PC-3 (cell line): ENCODE data around the gene WDR33. TPM values are rescaled to one million over a fixed set of nuclear protein-coding genes. Genes with fewer than 3 reads are reported as not detected.
A peak's percentile ranks its signal among the peaks of the same experiment; 100 is the strongest.

Source experiments
- ATAC-seq: fragments of 200-7000 bp; cut with Tn5 transposase; 2 replicates; pipeline ENCODE4 v1.9.1; 2020; ENCODE audit warnings: mild to moderate bottlenecking, moderate library complexity
- BruUV-seq: library from RNA; stranded (reverse); fragments of 400-500 nt; replicated peaks from 2 replicates; lab custom pipeline; 2021; lab: Mats Ljungman, UMichigan
- CTCF ChIA-PET: fragments of 300-600 bp; sonication (Branson Sonifier 250); formaldehyde crosslinking; loops from one replicate; lab custom pipeline; 2022; ENCODE audit warnings: antibody characterized with exemption; lab: Charles Lee
- POLR2A ChIA-PET: fragments of 300-600 bp; sonication (Branson Sonifier 250); formaldehyde crosslinking; loops from one replicate; lab custom pipeline; 2022; ENCODE audit warnings: antibody characterized with exemption; ENCODE audit not compliant: unreplicated experiment; lab: Charles Lee
- DNase-seq: peaks from one replicate; pipeline ENCODE4 v3.0.0-alpha.2; 2015
- H2AFZ ChIP-seq: fragments of 300-600 bp; sonication (generic); 2 replicates; pipeline ENCODE4 v1.6.0; 2016; ENCODE audit warnings: antibody characterized with exemption, low read length
- H3F3A ChIP-seq: fragments of 300-600 bp; sonication (generic); one replicate; pipeline ENCODE4 v1.6.0; 2017; ENCODE audit warnings: antibody characterized with exemption, low read length, control low read depth, mild to moderate bottlenecking; ENCODE audit not compliant: unreplicated experiment
- H3K27ac ChIP-seq: fragments of 300-600 bp; sonication (generic); 2 replicates; pipeline ENCODE4 v1.5.1; 2016; ENCODE audit warnings: mild to moderate bottlenecking, low read length
- H3K27me3 ChIP-seq: fragments of 300-600 bp; sonication (generic); 2 replicates; pipeline ENCODE4 v1.6.1; 2016; ENCODE audit warnings: low read length, mixed read lengths
- H3K36me3 ChIP-seq: fragments of 300-600 bp; sonication (generic); 2 replicates; pipeline ENCODE4 v1.6.1; 2016; ENCODE audit warnings: low read depth, mixed run types, low read length, mixed read lengths
- H3K4me1 ChIP-seq: fragments of 300-600 bp; sonication (generic); 2 replicates; pipeline ENCODE4 v1.5.1; 2016; ENCODE audit warnings: low read length; ENCODE audit not compliant: insufficient read depth
- H3K4me2 ChIP-seq: fragments of 300-600 bp; sonication (generic); 2 replicates; pipeline ENCODE4 v1.6.0; 2016; ENCODE audit warnings: low read length
- H3K4me3 ChIP-seq: fragments of 300-600 bp; sonication (generic); 2 replicates; pipeline ENCODE4 v1.5.1; 2016; ENCODE audit warnings: mild to moderate bottlenecking, low read length, mixed read lengths
- H3K79me2 ChIP-seq: fragments of 300-600 bp; sonication (generic); 2 replicates; pipeline ENCODE4 v1.6.1; 2017; ENCODE audit warnings: low read length, mixed read lengths
- H3K9ac ChIP-seq: fragments of 300-600 bp; sonication (generic); 2 replicates; pipeline ENCODE4 v1.6.0; 2016; ENCODE audit warnings: mild to moderate bottlenecking, low read length
- H3K9me2 ChIP-seq: fragments of 300-600 bp; sonication (generic); replicated peaks from 2 replicates; pipeline ENCODE4 v1.6.1; 2016; ENCODE audit warnings: mixed run types, low read length, mixed read lengths
- H3K9me3 ChIP-seq: fragments of 300-600 bp; sonication (generic); 2 replicates; pipeline ENCODE4 v1.6.1; 2016; ENCODE audit warnings: low read length, mixed read lengths
- H4K20me1 ChIP-seq: fragments of 300-600 bp; sonication (generic); 2 replicates; pipeline ENCODE4 v1.6.1; 2016; ENCODE audit warnings: low read length, mixed read lengths
- EZH2 ChIP-seq: fragments of 300-600 bp; sonication (generic); IDR thresholded peaks from one replicate; pipeline ENCODE4 v1.6.1; 2017; ENCODE audit warnings: antibody characterized with exemption, mild to moderate bottlenecking, low read length; ENCODE audit not compliant: unreplicated experiment
- EZH2phosphoT487 ChIP-seq: fragments of 300-600 bp; sonication (generic); IDR thresholded peaks from 2 replicates; pipeline ENCODE4 v1.6.1; 2018; ENCODE audit warnings: mild to moderate bottlenecking, antibody characterized with exemption, low read length, borderline replicate concordance
- intact Hi-C: fragments of 100-400 bp; cut with micrococcal nuclease; formaldehyde crosslinking; loops from 2 replicates; pipeline ENCODE4 v1.9.0; 2023
- total RNA-seq: library from RNA; depleted of rRNA; stranded (reverse); fragments of >200 nt; gene quantifications from 2 replicates; pipeline ENCODE4 v1.2.3, GENCODE V29; 2014
- TF ChIP-seq, protein P1 (sequence below): fragments of 300-600 bp; sonication (generic); conservative IDR thresholded peaks from 2 replicates; pipeline ENCODE4 v1.5.1; 2017; ENCODE audit warnings: antibody characterized with exemption, low read depth, mild to moderate bottlenecking, low read length

WDR33 gene
- total RNA-seq, 1 experiment from 2014 or later: 31.7 TPM

DNA sequence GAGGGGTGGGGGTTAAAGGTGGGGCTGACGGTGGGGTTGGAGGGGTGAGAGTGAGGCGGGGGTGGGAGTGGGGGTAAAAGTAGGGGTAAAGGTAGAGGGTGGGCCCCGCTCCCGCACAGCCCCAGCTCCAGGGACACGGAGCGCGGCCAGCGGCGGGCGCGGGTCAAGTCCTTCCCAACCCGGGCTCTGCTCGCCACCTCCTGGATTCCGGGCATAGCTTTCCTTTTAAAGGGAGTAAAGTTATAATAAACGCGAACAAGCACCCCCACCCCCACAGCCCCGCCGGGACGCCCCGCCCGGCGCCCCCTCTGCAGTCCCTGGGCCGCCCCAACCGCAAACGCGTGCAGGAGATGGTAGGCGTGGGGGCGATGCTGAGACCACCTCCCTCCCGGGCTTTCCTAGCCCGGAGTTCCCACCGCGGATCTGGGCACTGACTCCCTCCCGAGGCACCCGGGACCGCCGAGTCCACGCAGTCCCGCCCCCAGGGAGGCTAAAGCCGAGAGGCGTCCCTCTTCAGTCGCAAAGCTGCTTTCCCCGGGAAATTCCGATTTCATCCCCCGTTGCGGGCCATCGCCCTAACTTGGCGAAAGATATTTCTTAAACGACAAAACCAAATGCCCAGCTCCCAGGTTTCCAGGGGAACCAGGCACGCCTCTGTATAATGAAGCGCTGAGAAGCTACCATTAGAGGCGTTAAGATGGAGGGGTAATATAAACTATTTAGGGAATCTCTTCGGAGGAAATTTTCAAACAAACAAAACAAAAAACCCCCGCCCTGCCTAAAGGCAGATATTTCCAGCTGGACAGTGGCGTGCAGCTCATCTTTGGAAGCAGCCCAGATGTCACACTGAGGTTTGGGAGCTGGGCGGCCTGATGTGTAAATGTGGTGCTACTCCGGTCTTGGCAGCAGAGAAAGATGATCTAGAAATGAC is 135.4 kb downstream of the WDR33 start, which contains the start of gene LIMS2:
LIMS2 (minus strand) TSS at position 200 of the 931 bp plus-strand sequence. CDS start 506 bp downstream, outside the sequence.
- Histone ChIP-seq H3F3A (no peaks in the 10 kb centered on the region), H3K4me2 (peak within 1 kb of the TSS; percentile 100), H3K36me3 (no peaks in the 10 kb centered on the region), H3K4me1 (peaks cover 5% of the 10 kb centered on the region; the same call in 1 of the 2 replicates), H3K9ac (peak within 1 kb of the TSS; percentile 40; the same call in 1 of the 2 replicates), H3K4me3 (peak within 1 kb of the TSS; percentile 90), H2AFZ (peak within 1 kb of the TSS; percentile 95), H4K20me1 (no peaks in the 10 kb centered on the region), H3K79me2 (no peaks in the 10 kb centered on the region), H3K9me2 (no peaks in the 10 kb centered on the region), H3K27ac (no peak within 1 kb of the TSS), H3K9me3 (no peaks in the 10 kb centered on the region), H3K27me3 (no peaks in the 10 kb centered on the region)
- ChIA-PET CTCF (interaction anchor here (0.5 to 2.2 kb wide), 6 partner anchors 84 to 479 kb away, joined by 3 to 19 read pairs (median 4); no protein-coding TSS in a partner anchor), POLR2A (interaction anchor here (1.0 kb wide), 1 partner anchor 25 kb away, joined by 3 read pairs; the partner anchor contains the start of gene SFT2D3)
- peak; percentile 76 for ATAC-seq
- intact Hi-C loops: loop anchor here (1.0 kb wide), 1 partner anchor 84 kb away; no protein-coding TSS in a partner anchor
- peak; percentile 58 for DNase-seq
- TF ChIP-seq EZH2: no peak
- no peak for TF ChIP-seq EZH2phosphoT487
- TF ChIP-seq, protein P1, sequence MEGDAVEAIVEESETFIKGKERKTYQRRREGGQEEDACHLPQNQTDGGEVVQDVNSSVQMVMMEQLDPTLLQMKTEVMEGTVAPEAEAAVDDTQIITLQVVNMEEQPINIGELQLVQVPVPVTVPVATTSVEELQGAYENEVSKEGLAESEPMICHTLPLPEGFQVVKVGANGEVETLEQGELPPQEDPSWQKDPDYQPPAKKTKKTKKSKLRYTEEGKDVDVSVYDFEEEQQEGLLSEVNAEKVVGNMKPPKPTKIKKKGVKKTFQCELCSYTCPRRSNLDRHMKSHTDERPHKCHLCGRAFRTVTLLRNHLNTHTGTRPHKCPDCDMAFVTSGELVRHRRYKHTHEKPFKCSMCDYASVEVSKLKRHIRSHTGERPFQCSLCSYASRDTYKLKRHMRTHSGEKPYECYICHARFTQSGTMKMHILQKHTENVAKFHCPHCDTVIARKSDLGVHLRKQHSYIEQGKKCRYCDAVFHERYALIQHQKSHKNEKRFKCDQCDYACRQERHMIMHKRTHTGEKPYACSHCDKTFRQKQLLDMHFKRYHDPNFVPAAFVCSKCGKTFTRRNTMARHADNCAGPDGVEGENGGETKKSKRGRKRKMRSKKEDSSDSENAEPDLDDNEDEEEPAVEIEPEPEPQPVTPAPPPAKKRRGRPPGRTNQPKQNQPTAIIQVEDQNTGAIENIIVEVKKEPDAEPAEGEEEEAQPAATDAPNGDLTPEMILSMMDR: no peak
- BruUV-seq: no TSS peak

DNA sequence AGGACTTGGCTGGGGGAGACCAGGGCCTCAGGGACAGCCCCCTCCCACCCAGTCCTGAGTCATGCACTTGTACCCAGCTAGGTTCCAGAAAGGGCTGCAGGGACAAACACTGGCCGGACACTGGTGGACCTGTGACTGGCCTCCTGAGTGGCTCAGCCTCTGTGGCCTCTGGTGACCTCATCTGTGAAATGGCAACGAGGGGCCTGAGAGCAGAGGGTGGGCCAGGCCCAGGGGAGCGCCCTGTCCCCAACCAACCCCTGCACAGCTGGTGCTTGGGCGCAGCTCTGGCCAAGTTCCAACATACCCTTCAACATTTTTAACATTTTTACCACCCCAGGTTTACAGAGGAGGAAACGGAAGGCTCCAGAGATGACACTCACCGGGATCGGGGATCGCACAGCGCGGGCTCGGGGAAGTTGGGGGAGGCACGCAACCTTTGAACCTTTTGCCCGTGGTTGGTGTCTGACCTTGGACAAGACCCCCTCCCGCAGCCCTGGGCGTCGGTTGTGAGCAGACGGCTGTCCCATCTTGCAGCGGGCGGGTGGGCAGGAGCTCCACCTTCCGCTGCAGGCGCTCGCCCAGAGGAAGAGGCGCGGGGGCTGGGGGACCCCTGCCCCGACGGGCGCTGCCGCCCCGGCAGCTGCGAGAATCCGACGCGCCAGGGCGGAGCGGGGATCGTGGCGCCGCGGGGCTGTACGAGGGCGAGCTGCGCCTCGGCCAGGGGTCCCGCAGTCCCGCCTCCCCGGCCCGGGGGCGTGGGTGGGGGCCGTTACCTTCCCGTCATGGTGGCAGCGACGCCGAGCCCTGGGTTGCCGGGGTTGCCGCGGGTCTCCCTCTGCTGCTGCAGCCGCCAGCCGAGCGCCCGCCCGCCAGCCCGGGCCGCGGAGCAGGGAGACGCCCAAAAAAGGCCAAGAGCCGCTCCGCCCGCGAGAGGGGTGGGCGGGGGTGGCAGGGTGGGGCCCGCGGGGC is 136.4 kb downstream of the WDR33 start:
- POLR2A ChIA-PET: no interaction called here
- H3K9me2 ChIP-seq: no peaks in the 10 kb centered on the region

More for the DNA sequence above, 136.4 kb downstream of the WDR33 start:
- H3K9me3 ChIP-seq: no peaks in the 10 kb centered on the region
- H3F3A ChIP-seq: no peaks in the 10 kb centered on the region
- ATAC-seq: peak; percentile 50
- DNase-seq: peak; percentile 28
- no peaks in the 10 kb centered on the region for H4K20me1 ChIP-seq
- peaks cover 5% of the 10 kb centered on the region; the same call in 1 of the 2 replicates for H3K4me1 ChIP-seq
- H2AFZ ChIP-seq: peak overlapping the region; percentile 75; the same call in 1 of the 2 replicates
- no TSS peak for BruUV-seq
- H3K27me3 ChIP-seq: no peaks in the 10 kb centered on the region
- H3K27ac ChIP-seq: no peak overlapping the region
- H3K36me3 ChIP-seq: no peaks in the 10 kb centered on the region
- H3K9ac ChIP-seq: peak overlapping the region; percentile 40; the same call in 1 of the 2 replicates
- intact Hi-C loops: loop anchor here (1.0 kb wide), 1 partner anchor 83 kb away; no protein-coding TSS in a partner anchor
- peak overlapping the region; percentile 82 for H3K4me2 ChIP-seq
- CTCF ChIA-PET: interaction anchor here (0.6 to 2.2 kb wide), 4 partner anchors 83 to 189 kb away, joined by 3 to 19 read pairs (median 4); no protein-coding TSS in a partner anchor
- TF ChIP-seq EZH2: no peak
- TF ChIP-seq, protein P1: no peak
- no peak for TF ChIP-seq EZH2phosphoT487
- no peaks in the 10 kb centered on the region for H3K79me2 ChIP-seq
- peak overlapping the region; percentile 66 for H3K4me3 ChIP-seq
